SH-SY5Y (cell line): ENCODE measurements around the gene PTPMT1.

ENCODE experiments used
- GATA2 ChIP-seq: IDR thresholded peaks from 2 replicates; pipeline ENCODE4 v1.6.1; 2011; ENCODE audit warnings: mild to moderate bottlenecking, low read depth, low read length
- GATA3 ChIP-seq: IDR thresholded peaks from 2 replicates; pipeline ENCODE4 v1.6.1; 2011; ENCODE audit warnings: low read depth, mild to moderate bottlenecking, low read length, moderate library complexity

The PTPMT1 gene

GRCh38 chr11:47570651-47571356 lies 5.4 kb downstream of the PTPMT1 start:
- TF ChIP-seq GATA2 (no peak), GATA3 (no peak)

DNA sequence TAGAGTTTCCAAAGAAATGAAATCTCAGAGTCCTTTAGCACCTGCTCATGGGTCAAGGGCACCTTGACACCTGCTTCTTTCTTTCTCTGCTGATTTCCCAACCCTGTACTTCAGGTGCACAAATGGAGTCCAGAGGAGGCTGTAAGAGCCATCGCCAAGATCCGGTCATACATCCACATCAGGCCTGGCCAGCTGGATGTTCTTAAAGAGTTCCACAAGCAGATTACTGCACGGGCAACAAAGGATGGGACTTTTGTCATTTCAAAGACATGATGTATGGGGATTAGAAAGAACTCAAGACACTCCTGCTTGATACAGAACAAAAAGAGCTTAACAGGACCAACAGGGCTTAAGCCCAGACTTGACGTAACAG lies 5.9 kb downstream of the PTPMT1 start:
- TF ChIP-seq GATA3 (no peak), GATA2 (no peak)

GRCh38 chr11:47571895-47572294 lies 6.5 kb downstream of the PTPMT1 start:
- TF ChIP-seq GATA3, result no peak
- no peak for TF ChIP-seq GATA2

DNA sequence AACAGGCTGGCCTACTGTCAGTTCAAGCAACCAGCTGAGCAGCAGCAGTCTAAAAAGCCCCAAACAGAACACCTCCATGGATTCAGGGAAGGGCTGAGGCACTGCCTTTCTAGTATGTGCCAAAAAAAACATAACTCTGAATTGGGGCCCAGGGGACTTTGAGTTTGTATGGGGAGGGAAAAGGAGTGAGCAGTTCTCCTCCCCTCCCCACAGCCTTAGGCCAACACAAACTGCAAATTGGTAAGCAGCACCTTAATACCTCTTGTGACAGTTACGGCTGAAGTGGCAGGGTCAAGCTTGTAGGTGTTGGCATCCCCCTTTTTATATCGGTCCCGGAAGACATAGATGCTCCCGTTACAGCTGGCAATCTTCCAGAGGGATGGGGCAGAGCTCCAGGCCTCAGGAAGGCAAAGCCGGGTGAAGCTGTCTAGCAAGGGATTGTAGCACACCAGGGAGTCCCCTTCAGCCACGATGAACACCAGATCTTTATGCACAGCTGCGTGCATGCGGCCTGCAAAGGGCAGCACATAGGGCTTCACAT lies 7.4 kb downstream of the PTPMT1 start:
- TF ChIP-seq GATA2, result no peak
- TF ChIP-seq GATA3, result no peak

GRCh38 chr11:47573321-47573720 lies 7.9 kb downstream of the PTPMT1 start:
- TF ChIP-seq GATA3 (no peak), GATA2 (no peak)

- TF ChIP-seq GATA2, result no peak
- no peak for TF ChIP-seq GATA3
Observed at GRCh38 chr11:47577460-47578041, 12.2 kb downstream of the PTPMT1 start.

- TF ChIP-seq GATA2, result no peak
- no peak for TF ChIP-seq GATA3
Observed at GRCh38 chr11:47578524-47579494, 13.4 kb downstream of the PTPMT1 start, which contains the start of the genes KBTBD4 and NDUFS3. Gene KBTBD4, minus strand, starts transcription at chr11:47578970. Its CDS starts 19 bp downstream, at chr11:47578951. Gene NDUFS3, plus strand, starts transcription at chr11:47579074. Its CDS starts 18 bp downstream, at chr11:47579092.

- no peak for TF ChIP-seq GATA3
Observed at GRCh38 chr11:47583844-47584243, 18.4 kb downstream of the PTPMT1 start.

GRCh38 chr11:47586098-47586855 lies 20.9 kb downstream of the PTPMT1 start, which contains the start of gene FAM180B:
Gene FAM180B, plus strand, starts transcription at chr11:47586678. Its CDS starts 91 bp downstream, at chr11:47586769.
- TF ChIP-seq GATA3, result no peak

- no peak for TF ChIP-seq GATA2
- TF ChIP-seq GATA3, result no peak
Observed at GRCh38 chr11:47587039-47587716, 21.8 kb downstream of the PTPMT1 start.

DNA sequence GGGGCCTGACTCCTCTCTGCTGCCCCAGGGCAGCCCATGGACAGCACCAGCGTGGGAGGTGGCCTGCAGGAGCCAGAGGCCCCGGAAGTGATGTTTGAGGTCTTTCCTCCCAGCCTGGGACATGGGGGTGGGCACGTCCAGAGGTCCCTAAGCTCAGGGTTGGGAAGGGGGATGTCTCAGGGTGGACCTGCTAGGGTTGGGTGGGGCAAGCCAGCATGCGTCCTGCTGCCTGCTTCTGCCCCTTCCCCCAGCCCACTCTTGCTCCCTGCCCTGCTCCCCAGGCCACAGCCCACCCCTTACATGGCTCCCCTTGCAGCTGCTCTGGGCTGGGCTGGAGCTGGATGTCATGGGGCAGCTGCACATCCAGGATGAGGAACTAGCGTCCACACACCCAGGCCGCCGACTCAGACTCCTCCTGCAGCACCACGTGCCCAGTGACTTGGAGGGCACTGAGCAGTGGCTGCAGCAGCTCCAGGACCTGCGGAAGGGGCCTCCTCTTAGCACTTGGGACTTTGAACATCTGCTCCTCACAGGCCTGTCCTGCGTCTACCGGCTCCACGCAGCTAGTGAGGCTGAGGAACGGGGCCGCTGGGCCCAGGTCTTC lies 22.4 kb downstream of the PTPMT1 start:
- no peak for TF ChIP-seq GATA2

- TF ChIP-seq GATA2, result no peak
- TF ChIP-seq GATA3, result no peak
Observed at GRCh38 chr11:47589118-47589517, 23.7 kb downstream of the PTPMT1 start.

DNA sequence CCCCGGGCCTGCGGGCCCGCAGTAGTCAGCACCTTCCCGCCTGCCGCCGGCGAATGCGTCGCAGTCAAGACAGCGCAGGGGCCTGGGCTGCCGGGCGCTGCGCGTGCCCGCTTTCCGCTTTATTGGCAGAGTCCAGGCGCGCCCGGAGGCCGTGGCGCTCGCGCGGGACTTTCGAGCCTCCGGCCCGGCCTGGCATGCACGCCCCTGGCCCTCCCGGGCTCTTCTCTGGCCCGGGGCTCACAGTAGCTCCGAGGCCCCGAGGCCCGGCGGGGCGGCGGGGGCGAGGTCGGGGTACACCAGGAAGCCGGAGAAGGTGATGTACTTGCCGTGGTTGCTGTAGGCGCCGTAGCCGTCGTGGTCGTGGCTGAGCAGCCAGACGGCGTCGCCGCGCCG lies 24.2 kb downstream of the PTPMT1 start:
- TF ChIP-seq GATA2 (no peak), GATA3 (no peak)
